GM12878 (cell line): ENCODE results near the gene NAA30.

Experiments
- CREM ChIP-seq: IDR thresholded peaks from 2 replicates; pipeline ENCODE4 v1.6.1; 2014; ENCODE audit warnings: antibody characterized with exemption, low read depth
- EGR1 ChIP-seq, 2 experiments: IDR thresholded peaks; 1 replicate in 1 of 2; 2 replicates in 1 of 2; pipeline ENCODE4 v1.6.1; 2011 to 2012; ENCODE audit warnings: low read depth in 2 of 2, low read length in 2 of 2, borderline replicate concordance in 1 of 2, mild to moderate bottlenecking in 1 of 2, moderate library complexity in 1 of 2
- EP300 ChIP-seq, 2 experiments: fragments of 150-350 bp in 1 of 2; IDR thresholded peaks; 2 replicates each; pipeline ENCODE4 v1.6.1; 2011 to 2012; ENCODE audit warnings: low read depth in 2 of 2, low read length in 2 of 2, borderline replicate concordance in 1 of 2, improper control_type of control experiment in 1 of 2, inconsistent platforms in 1 of 2; ENCODE audit not compliant: control insufficient read depth in 1 of 2
- GABPA ChIP-seq: IDR thresholded peaks from 2 replicates; pipeline ENCODE4 v1.6.1; 2014; ENCODE audit warnings: antibody characterized with exemption, low read depth, mild to moderate bottlenecking, inconsistent platforms
- HCFC1 ChIP-seq: fragments of 150-350 bp; IDR thresholded peaks from 2 replicates; pipeline ENCODE4 v1.6.1; 2014; ENCODE audit warnings: low read length
- POLR2AphosphoS2 ChIP-seq: IDR thresholded peaks from 2 replicates; pipeline ENCODE4 v1.6.1; 2011; ENCODE audit warnings: low read depth, mild to moderate bottlenecking, low read length, improper control_type of control experiment, moderate library complexity
- REST ChIP-seq: IDR thresholded peaks from 2 replicates; pipeline ENCODE4 v1.6.1; 2012; ENCODE audit warnings: mild to moderate bottlenecking, low read depth, low read length
- ZNF274 ChIP-seq: IDR thresholded peaks from one replicate; pipeline ENCODE4 v1.8.0; 2011; ENCODE audit not compliant: insufficient read length, insufficient read depth
- TF ChIP-seq, protein P1 (sequence below), 3 experiments: IDR thresholded peaks in 2 of 3; conservative IDR thresholded peaks in 1 of 3; 2 replicates each; pipeline ENCODE4 v1.5.1; 2011; ENCODE audit warnings: low read depth in 3 of 3, low read length in 3 of 3, mild to moderate bottlenecking in 3 of 3, control low read depth in 2 of 3, moderate library complexity in 2 of 3, inconsistent platforms in 1 of 3, mixed read lengths in 1 of 3; ENCODE audit not compliant: control insufficient read depth in 2 of 3, insufficient read depth in 1 of 3; ENCODE audit errors: extremely low read depth in 1 of 3

GRCh38 chr14:57405562-57405961, 15.2 kb downstream of the NAA30 start:
- TF ChIP-seq EP300 (IDR thresholded peaks at IDR 0.05; ENCODE audit: borderline replicate concordance in 1 of 2, control insufficient read depth in 1 of 2, low read depth in 2 of 2, low read length in 2 of 2), result no peak
- no peak for TF ChIP-seq HCFC1
- no peak for TF ChIP-seq EGR1 (IDR thresholded peaks at IDR 0.05; ENCODE audit: borderline replicate concordance in 1 of 2, low read depth in 2 of 2, low read length in 2 of 2)
- TF ChIP-seq ZNF274, result no peak
- TF ChIP-seq POLR2AphosphoS2, result no peak
- TF ChIP-seq, protein P1, sequence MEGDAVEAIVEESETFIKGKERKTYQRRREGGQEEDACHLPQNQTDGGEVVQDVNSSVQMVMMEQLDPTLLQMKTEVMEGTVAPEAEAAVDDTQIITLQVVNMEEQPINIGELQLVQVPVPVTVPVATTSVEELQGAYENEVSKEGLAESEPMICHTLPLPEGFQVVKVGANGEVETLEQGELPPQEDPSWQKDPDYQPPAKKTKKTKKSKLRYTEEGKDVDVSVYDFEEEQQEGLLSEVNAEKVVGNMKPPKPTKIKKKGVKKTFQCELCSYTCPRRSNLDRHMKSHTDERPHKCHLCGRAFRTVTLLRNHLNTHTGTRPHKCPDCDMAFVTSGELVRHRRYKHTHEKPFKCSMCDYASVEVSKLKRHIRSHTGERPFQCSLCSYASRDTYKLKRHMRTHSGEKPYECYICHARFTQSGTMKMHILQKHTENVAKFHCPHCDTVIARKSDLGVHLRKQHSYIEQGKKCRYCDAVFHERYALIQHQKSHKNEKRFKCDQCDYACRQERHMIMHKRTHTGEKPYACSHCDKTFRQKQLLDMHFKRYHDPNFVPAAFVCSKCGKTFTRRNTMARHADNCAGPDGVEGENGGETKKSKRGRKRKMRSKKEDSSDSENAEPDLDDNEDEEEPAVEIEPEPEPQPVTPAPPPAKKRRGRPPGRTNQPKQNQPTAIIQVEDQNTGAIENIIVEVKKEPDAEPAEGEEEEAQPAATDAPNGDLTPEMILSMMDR (IDR thresholded peaks at IDR 0.05 in 2 of 3, conservative IDR thresholded peaks at IDR 0.05 in 1 of 3; ENCODE audit: control insufficient read depth in 2 of 3, extremely low read depth in 1 of 3, insufficient read depth in 1 of 3, low read depth in 3 of 3, low read length in 3 of 3), result no peak
- TF ChIP-seq CREM, result no peak
- TF ChIP-seq REST, result no peak
- no peak for TF ChIP-seq GABPA
